ENCODE data around the gene TXNL4A. TPM values are rescaled to one million over a fixed set of nuclear protein-coding genes. Genes with fewer than 3 reads are reported as not detected.

TXNL4A gene
- total RNA-seq, 3 donors from 2014 or later = 64.1 to 83.4 (median 76.7) TPM

- peaks cover 41% of the 10 kb centered on the region for H3K4me1 ChIP-seq (ENCODE audit: low read depth)
- H3K4me3 ChIP-seq = no peak overlapping the region
- no peaks in the 10 kb centered on the region for H3K36me3 ChIP-seq (ENCODE audit: low read depth)
- peaks cover 4% of the 10 kb centered on the region for H3K9me3 ChIP-seq
- TF ChIP-seq CTCF (IDR thresholded peaks at IDR 0.05) = no peak
- ATAC-seq (no peak), DNase-seq (peak; percentile 35 to 63 (median 57))
- intact Hi-C loops (cut with DNase I, micrococcal nuclease) = no loop called here
These were observed 50.2 kb downstream of the TXNL4A start for GRCh38 chr18:79938196-79938595.

GRCh38 chr18:79937103-79937860 is 51.1 kb downstream of the TXNL4A start:
- intact Hi-C loops (cut with DNase I, micrococcal nuclease) = no loop called here
- no peak overlapping the region for H3K4me3 ChIP-seq
- ATAC-seq (no peak), DNase-seq (peak in 2 of 3 donors; percentile 29 to 39)
- no peaks in the 10 kb centered on the region for H3K36me3 ChIP-seq (ENCODE audit: low read depth)
- H3K9me3 ChIP-seq = peaks cover 13% of the 10 kb centered on the region
- H3K4me1 ChIP-seq (ENCODE audit: low read depth) = peaks cover 34% of the 10 kb centered on the region
- TF ChIP-seq CTCF (IDR thresholded peaks at IDR 0.05) = no peak

GRCh38 chr18:79936641-79937040 is 51.7 kb downstream of the TXNL4A start:
- H3K4me3 ChIP-seq = no peak overlapping the region
- no peak for TF ChIP-seq CTCF (IDR thresholded peaks at IDR 0.05)
- DNase-seq = peak; percentile 61 to 65 (median 63)
- H3K36me3 ChIP-seq (ENCODE audit: low read depth) = no peaks in the 10 kb centered on the region
- peak; percentile 59 for ATAC-seq
- peaks cover 18% of the 10 kb centered on the region for H3K9me3 ChIP-seq
- intact Hi-C loops (cut with DNase I, micrococcal nuclease) = no loop called here
- peaks cover 29% of the 10 kb centered on the region for H3K4me1 ChIP-seq (ENCODE audit: low read depth)

- Histone ChIP-seq H3K9me3 (peaks cover 20% of the 10 kb centered on the region), H3K4me3 (no peak overlapping the region), H3K36me3 (ENCODE audit: low read depth) (no peaks in the 10 kb centered on the region)
These were observed 52.4 kb downstream of the TXNL4A start for GRCh38 chr18:79935925-79936324.

DNA sequence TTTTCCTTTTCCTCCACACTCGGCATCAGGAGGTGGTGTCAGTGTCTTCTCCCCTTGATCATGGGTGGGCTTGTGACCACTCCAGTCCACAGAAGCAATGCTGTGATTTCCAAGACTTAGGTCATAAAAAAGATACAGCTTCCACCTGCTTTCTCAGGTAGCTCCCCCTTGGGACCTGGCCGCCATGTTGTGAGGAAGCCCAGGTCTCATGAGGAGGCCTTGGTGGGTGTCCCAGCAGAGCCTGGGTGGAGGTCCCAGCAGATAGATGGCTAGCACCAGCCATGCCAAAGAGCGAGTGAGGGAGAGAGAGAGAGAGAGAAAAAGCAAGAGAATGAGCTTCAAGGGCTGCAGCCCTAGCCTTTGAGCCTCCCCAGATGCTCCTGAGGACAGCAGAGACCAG is 52.9 kb downstream of the TXNL4A start:
- DNase-seq = peak in 2 of 3 donors; percentile 26 to 34

More at GRCh38 chr18:79935925-79936324, 52.4 kb downstream of the TXNL4A start:
- H3K4me1 ChIP-seq (ENCODE audit: low read depth) = peaks cover 29% of the 10 kb centered on the region
- intact Hi-C loops (cut with DNase I, micrococcal nuclease) = no loop called here
- no peak for TF ChIP-seq CTCF (IDR thresholded peaks at IDR 0.05)
- ATAC-seq (no peak), DNase-seq (peak in 2 of 3 donors; percentile 26 to 39)

More for the DNA sequence above, 52.9 kb downstream of the TXNL4A start:
- intact Hi-C loops (cut with DNase I, micrococcal nuclease) = no loop called here
- no peak overlapping the region for H3K4me3 ChIP-seq
- no peak for TF ChIP-seq CTCF (IDR thresholded peaks at IDR 0.05)
- H3K36me3 ChIP-seq (ENCODE audit: low read depth) = no peaks in the 10 kb centered on the region
- ATAC-seq = no peak
- peaks cover 25% of the 10 kb centered on the region for H3K9me3 ChIP-seq
- H3K4me1 ChIP-seq (ENCODE audit: low read depth) = peaks cover 26% of the 10 kb centered on the region
